Heart left ventricle (tissue), 16 donors: ENCODE results near the gene CDH23. TPM values are rescaled to one million over a fixed set of nuclear protein-coding genes. Genes with fewer than 3 reads are reported as not detected.

Experiments used
- ATAC-seq, 4 donors: fragments of 200-7000 bp; cut with Tn5 transposase; one replicate each; pipeline ENCODE4 v1.9.1; 2020 to 2022; ENCODE audit warnings: moderate library complexity in 4 of 4, mild to moderate bottlenecking in 3 of 4, moderate number of reproducible peaks in 1 of 4
- DNase-seq, 5 donors: peaks; one replicate each; pipeline ENCODE4 v3.0.0-alpha.2; 2020
- H3K27ac ChIP-seq, 12 donors: fragments of 200-600 bp; sonication (generic) in 4 of 12; one replicate each; pipeline versions ENCODE4 v1.5.0 to v1.8.0; 2016 to 2022; ENCODE audit warnings: mild to moderate bottlenecking in 2 of 12
- H3K27me3 ChIP-seq, 9 donors: fragments of 200-600 bp; sonication (generic) in 2 of 9; one replicate each; pipeline versions ENCODE4 v1.5.1 to v1.8.0; 2016 to 2022; ENCODE audit warnings: mild to moderate bottlenecking in 3 of 9
- H3K36me3 ChIP-seq, 9 donors: fragments of 200-600 bp; sonication (generic) in 2 of 9; one replicate each; pipeline versions ENCODE4 v1.5.0 to v1.8.0; 2018 to 2022; ENCODE audit warnings: mild to moderate bottlenecking in 2 of 9
- H3K4me1 ChIP-seq, 12 donors: fragments of 200-600 bp; sonication (generic) in 4 of 12; one replicate each; pipeline versions ENCODE4 v1.5.0 to v1.8.0; 2016 to 2022; ENCODE audit warnings: mild to moderate bottlenecking in 3 of 12
- H3K4me3 ChIP-seq, 12 donors: fragments of 200-600 bp; sonication (generic) in 4 of 12; one replicate each; pipeline versions ENCODE4 v1.5.0 to v1.8.0; 2017 to 2022; ENCODE audit warnings: mild to moderate bottlenecking in 9 of 12, moderate library complexity in 4 of 12
- H3K9me3 ChIP-seq, 12 donors: fragments of 200-600 bp; sonication (generic) in 4 of 12; one replicate each; pipeline versions ENCODE4 v1.5.0 to v1.8.0; 2016 to 2022; ENCODE audit warnings: mild to moderate bottlenecking in 1 of 12
- POLR2A ChIP-seq, 2 donors: fragments of 450-650 bp; IDR thresholded peaks; one replicate each; pipeline ENCODE4 v1.6.1; 2017; ENCODE audit warnings: antibody characterized with exemption in 2 of 2, mild to moderate bottlenecking in 2 of 2, moderate library complexity in 2 of 2
- WGBS, 4 donors: extraction: QIAGEN DNeasy Blood & Tissue Kit in 2 of 4; methylation state at CpG; one replicate each; pipeline versions ENCODE4 v1.1.5 to v1.1.7; 2013 to 2018; 5-methylcytosine and 5-hydroxymethylcytosine counted together
- intact Hi-C, 10 donors: fragments of 100-400 bp; cut with DNase I; formaldehyde crosslinking; loops; one replicate each; pipeline versions ENCODE4 v1.11.1 to v1.14.2; 2022
- polyA plus RNA-seq, 2 donors: library from polyadenylated mRNA; stranded (reverse); fragments of 200-250 nt; gene quantifications; one replicate each; pipeline ENCODE4 v1.2.3, GENCODE V29; 2013
- total RNA-seq, 9 donors: library from RNA; depleted of rRNA in 2 of 9; stranded (reverse); fragments of >200 nt in 2 of 9; fragmentation: NEBNext Ultra II Directional in 3 of 9; extraction: Animal tissue kit (Norgen Biotek cat#: 25700) in 3 of 9; gene quantifications; one replicate each; pipeline versions ENCODE4 v1.1.0 to v1.2.4, GENCODE V29; 2016 to 2023
- TF ChIP-seq, protein P1 (sequence below), 12 donors: fragments of 200-600 bp; sonication (generic) in 4 of 12; IDR thresholded peaks; one replicate each; pipeline versions ENCODE4 v1.5.0 to v1.8.0; 2018 to 2022; ENCODE audit warnings: antibody characterized with exemption in 12 of 12, mild to moderate bottlenecking in 5 of 12
- donor health status: ischemic (EF 13 %, LVEDD 7.1; RV severe dilation, severe dysfunction).
- donor health status: healthy with polysubstance abuse.
- donor health status: DM: no; HTN: yes; CAD: no.
- donor health status: DM: no; HTN: no; CAD: no.
- donor health status: ischemic (EF 25% LVEDD 6.9; RV normal size, moderate dysfunction).
- donor health status: ischemic (EF 25% LVEDD 5.7; RV mildly dilated, moderate dysfunction).
- donor health status: healthy.
- donor health status: DM: yes; HTN: yes; CAD: no.
- donor health status: ischemic (EF 35%, LVEDD 5.7; RV mildly dilated, moderate dysfunction).
- donor health status: nonischemic (EF 11% LVEDD 7.7; RV severe dilation, severe dysfunction).
- donor health status: DM: yes; HTN: yes; CAD: no.
- donor health status: PGD.
- donor health status: ischemic (EF 29% LVEDD 5.4; RV normal size, mild dysfunction).
- donor health status: nonischemic (EF 23%, LVEDD 6.1; RV moderate dilation, normal function).

The CDH23 gene
- total and polyA plus RNA-seq, 11 donors: 1.2 to 8.6 (median 3.9) TPM

DNA sequence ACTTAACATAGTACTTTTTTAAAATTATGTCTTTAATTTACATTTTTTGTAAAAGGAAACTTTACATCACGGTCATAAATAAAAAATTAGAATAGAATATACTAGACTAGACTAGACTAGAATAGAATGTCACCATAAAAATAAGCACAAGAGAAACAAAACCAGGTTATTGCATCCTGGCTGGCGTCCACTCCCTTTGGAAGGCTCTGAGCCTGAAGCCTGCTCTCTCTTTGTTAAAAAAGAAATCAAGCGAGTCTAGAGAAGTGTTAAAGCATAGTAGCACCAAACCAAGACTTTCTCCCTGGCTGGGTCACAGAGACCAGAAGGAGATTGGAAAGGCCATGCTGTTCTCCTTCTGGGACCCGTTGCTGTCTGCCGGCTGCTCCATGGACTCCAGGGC lies 218.2 kb downstream of the CDH23 start:
- 79 to 89% (median 86%) methylated on average over 5 of the region's 5 CpGs for whole genome bisulfite sequencing, 4 donors
- no peaks in the 10 kb centered on the region for H3K9me3 ChIP-seq
- TF ChIP-seq, protein P1, sequence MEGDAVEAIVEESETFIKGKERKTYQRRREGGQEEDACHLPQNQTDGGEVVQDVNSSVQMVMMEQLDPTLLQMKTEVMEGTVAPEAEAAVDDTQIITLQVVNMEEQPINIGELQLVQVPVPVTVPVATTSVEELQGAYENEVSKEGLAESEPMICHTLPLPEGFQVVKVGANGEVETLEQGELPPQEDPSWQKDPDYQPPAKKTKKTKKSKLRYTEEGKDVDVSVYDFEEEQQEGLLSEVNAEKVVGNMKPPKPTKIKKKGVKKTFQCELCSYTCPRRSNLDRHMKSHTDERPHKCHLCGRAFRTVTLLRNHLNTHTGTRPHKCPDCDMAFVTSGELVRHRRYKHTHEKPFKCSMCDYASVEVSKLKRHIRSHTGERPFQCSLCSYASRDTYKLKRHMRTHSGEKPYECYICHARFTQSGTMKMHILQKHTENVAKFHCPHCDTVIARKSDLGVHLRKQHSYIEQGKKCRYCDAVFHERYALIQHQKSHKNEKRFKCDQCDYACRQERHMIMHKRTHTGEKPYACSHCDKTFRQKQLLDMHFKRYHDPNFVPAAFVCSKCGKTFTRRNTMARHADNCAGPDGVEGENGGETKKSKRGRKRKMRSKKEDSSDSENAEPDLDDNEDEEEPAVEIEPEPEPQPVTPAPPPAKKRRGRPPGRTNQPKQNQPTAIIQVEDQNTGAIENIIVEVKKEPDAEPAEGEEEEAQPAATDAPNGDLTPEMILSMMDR (IDR thresholded peaks at IDR 0.05): no peak
- no peak for TF ChIP-seq POLR2A (IDR thresholded peaks at IDR 0.05)
- H3K27me3 ChIP-seq: no peaks in the 10 kb centered on the region
- DNase-seq (no peak), ATAC-seq (no peak)
- H3K4me1 ChIP-seq: peaks cover 3 to 27% (median 20%) of the 10 kb centered on the region in 12 donors
- H3K4me3 ChIP-seq: no peak overlapping the region
- H3K36me3 ChIP-seq: no peaks in the 10 kb centered on the region
- intact Hi-C loops: loop anchor here in 4 of 10 donors (5.0 to 10.0 kb wide), 3 partner anchors 87 to 92 kb away; no protein-coding TSS in a partner anchor
- no peak overlapping the region for H3K27ac ChIP-seq

DNA sequence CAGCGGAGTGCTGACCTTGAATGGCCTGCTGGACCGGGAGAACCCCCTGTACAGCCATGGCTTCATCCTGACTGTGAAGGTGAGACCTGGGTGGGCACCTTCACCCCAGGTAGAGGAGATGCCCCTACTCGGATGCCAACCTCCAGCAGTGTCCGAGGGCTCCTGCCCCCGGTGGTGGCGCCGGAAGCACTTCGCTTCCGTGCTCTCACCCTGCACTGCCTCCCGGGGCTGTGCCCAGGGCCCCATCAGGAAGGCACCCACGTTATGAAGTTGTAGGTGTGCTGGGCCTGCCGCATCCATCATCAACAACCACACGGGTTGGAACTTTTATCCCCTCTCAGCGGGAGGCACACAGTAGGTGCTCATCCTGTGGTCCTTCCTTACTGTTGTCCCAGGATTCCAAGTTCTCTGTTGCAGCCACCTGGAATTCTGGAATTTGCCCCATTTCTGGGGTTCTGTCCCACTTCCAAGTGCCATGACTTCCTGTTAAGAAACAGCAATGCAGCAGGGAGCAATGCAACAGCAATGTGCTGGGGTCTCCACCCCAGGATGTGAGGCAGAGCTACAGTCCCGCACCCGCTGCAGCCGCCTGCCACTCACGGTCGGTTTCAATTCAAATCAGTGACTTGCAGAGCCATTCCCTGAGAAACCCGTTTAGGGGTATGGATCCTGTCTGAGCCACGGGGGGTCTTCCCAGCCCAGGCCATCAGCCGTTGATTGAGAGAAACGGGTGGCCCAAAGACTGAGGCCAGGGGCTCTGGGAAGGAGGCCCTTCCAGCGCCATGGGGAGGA lies 219.0 kb downstream of the CDH23 start:
- Histone ChIP-seq H3K36me3 (no peaks in the 10 kb centered on the region), H3K9me3 (no peaks in the 10 kb centered on the region), H3K27me3 (no peaks in the 10 kb centered on the region), H3K4me1 (peaks cover 3 to 30% (median 20%) of the 10 kb centered on the region in 12 donors), H3K4me3 (no peak overlapping the region), H3K27ac (no peak overlapping the region)
- ATAC-seq (no peak), DNase-seq (no peak)
- intact Hi-C loops: loop anchor here in 1 of 10 donors (10.0 kb wide), 1 partner anchor 89 kb away; no protein-coding TSS in a partner anchor
- 90 to 92% (median 91%) methylated on average over 14 to 24 of the region's 24 CpGs for WGBS, 4 donors
- TF ChIP-seq, protein P1 (IDR thresholded peaks at IDR 0.05): no peak
- TF ChIP-seq POLR2A (IDR thresholded peaks at IDR 0.05): no peak

DNA sequence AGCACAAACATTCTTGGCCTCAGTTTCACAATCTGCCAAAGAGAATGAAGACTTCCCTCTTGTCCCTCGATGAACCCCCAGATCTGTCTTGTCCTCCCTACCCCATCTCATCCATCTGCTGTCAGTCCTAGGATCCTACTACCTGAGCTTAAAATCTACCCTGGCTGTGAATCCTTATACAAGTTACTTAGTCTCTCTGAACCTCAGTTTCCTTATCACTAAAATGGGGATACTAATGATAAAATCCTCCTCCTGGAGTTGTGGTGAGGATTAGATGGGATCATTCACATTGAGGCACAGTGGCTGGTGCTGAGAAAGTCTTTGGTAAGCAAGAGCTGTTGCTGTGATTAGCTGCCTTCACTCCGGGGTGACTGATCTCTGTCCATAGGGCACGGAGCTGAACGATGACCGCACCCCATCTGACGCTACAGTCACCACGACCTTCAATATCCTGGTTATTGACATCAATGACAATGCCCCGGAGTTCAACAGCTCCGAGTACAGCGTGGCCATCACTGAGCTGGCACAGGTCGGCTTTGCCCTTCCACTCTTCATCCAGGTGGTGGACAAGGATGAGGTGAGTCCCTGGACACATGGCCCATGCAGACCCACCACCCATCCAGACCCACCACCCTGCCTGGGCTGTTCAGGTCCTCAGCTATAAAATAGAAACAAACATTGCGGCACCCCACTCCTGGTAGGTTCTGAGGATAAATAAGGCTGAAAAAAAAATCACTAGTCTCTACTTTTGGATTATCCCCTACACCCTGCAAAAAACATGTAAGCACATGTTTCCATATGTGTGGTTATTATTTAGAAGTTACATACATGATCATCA lies 220.3 kb downstream of the CDH23 start:
- H3K4me1 ChIP-seq: peaks cover 3 to 43% (median 25%) of the 10 kb centered on the region in 12 donors
- no peak for TF ChIP-seq POLR2A (IDR thresholded peaks at IDR 0.05)
- TF ChIP-seq, protein P1 (IDR thresholded peaks at IDR 0.05): no peak
- H3K9me3 ChIP-seq: no peaks in the 10 kb centered on the region
- 93 to 97% (median 96%) methylated on average over 12 of the region's 12 CpGs for WGBS, 4 donors
- no peaks in the 10 kb centered on the region for H3K27me3 ChIP-seq
- DNase-seq (no peak), ATAC-seq (no peak)
- H3K27ac ChIP-seq: no peak overlapping the region
- H3K4me3 ChIP-seq: no peak overlapping the region
- H3K36me3 ChIP-seq: no peaks in the 10 kb centered on the region
- intact Hi-C loops: loop anchor here in 1 of 10 donors (10.0 kb wide), 1 partner anchor 88 kb away; no protein-coding TSS in a partner anchor

DNA sequence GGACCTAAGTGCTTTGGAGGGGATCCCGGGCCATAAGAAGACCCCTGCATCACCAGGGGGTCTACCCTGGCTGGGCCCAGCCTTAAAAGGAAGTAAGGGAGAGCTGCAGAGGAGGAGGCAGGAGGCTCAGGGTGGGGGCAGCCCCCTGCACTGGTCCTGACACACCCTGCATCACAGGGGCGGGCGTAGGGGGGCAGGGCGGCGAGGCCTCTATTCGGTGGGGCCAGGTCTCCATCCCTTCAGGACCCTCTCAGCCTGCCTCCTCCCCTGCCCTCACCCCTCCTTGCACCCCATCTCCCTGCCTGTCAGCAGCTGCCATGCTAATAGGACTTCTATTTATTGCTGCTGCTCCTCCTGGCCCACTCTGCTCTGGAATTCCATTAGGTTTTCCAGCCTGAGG lies 221.5 kb downstream of the CDH23 start:
- DNase-seq (no peak), ATAC-seq (no peak)
- Histone ChIP-seq H3K27me3 (no peaks in the 10 kb centered on the region), H3K4me1 (peaks cover 1 to 47% (median 27%) of the 10 kb centered on the region in 12 donors), H3K4me3 (no peak overlapping the region), H3K27ac (no peak overlapping the region), H3K36me3 (no peaks in the 10 kb centered on the region), H3K9me3 (no peaks in the 10 kb centered on the region)
- intact Hi-C loops: loop anchor here in 1 of 10 donors (10.0 kb wide), 1 partner anchor 87 kb away; no protein-coding TSS in a partner anchor
- TF ChIP-seq, protein P1 (IDR thresholded peaks at IDR 0.05): no peak
- TF ChIP-seq POLR2A (IDR thresholded peaks at IDR 0.05): no peak
- WGBS, 4 donors: 91 to 97% (median 92%) methylated on average over 6 of the region's 6 CpGs
